ENCODE measurements around the gene LRRC4C.
"Not testable (repeated sequence)": the region's sequence is repeated elsewhere in the genome, so short reads cannot be mapped to it uniquely, and the experiment has no call there.

Gene LRRC4C

GRCh38 chr11:40542821-40543220 is 916.6 kb downstream of the LRRC4C start:
- TF ChIP-seq CTCF (conservative IDR thresholded peaks at IDR 0.05; ENCODE audit: low read length): no peak

GRCh38 chr11:40537734-40538133 is 921.7 kb downstream of the LRRC4C start:
- no peak overlapping the region for H3K4me3 ChIP-seq (ENCODE audit: low read length)
- no peak for DNase-seq (ENCODE audit: low read depth)
- TF ChIP-seq CTCF (conservative IDR thresholded peaks at IDR 0.05; ENCODE audit: low read length): no peak

More at GRCh38 chr11:40542821-40543220, 916.6 kb downstream of the LRRC4C start:
- no peak overlapping the region for H3K4me3 ChIP-seq (ENCODE audit: low read length)
- DNase-seq (ENCODE audit: low read depth): no peak

DNA sequence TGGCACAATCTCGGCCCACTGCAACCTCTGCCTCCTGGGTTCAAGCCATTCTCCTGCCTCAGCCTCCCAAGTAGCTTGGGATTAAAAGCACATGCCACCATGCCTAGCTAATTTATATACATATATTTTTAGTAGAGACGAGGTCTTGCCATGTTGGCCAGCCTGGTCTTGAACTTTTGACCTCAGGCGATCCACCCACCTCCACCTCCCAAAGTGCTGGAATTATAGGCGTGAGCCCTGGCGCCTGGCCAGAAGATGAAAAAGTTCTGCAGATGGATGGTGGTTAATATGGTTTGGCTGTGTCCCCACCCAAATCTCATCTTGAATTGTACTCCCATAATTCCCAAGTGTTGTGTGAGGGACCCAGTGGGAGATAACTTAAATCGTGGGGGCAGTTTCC is 937.4 kb downstream of the LRRC4C start:
- not testable (repeated sequence) for H3K4me3 ChIP-seq (ENCODE audit: low read length); DNase-seq (ENCODE audit: low read depth)

GRCh38 chr11:40517122-40517521 is 942.3 kb downstream of the LRRC4C start:
- no peak for TF ChIP-seq CTCF (conservative IDR thresholded peaks at IDR 0.05; ENCODE audit: low read length)

GRCh38 chr11:40514124-40514523 is 945.3 kb downstream of the LRRC4C start:
- no peak overlapping the region for H3K4me3 ChIP-seq (ENCODE audit: low read length)
- no peak for TF ChIP-seq CTCF (conservative IDR thresholded peaks at IDR 0.05; ENCODE audit: low read length)
- no peak for DNase-seq (ENCODE audit: low read depth)

More at GRCh38 chr11:40517122-40517521, 942.3 kb downstream of the LRRC4C start:
- no peak overlapping the region for H3K4me3 ChIP-seq (ENCODE audit: low read length)
- DNase-seq (ENCODE audit: low read depth): no peak

DNA sequence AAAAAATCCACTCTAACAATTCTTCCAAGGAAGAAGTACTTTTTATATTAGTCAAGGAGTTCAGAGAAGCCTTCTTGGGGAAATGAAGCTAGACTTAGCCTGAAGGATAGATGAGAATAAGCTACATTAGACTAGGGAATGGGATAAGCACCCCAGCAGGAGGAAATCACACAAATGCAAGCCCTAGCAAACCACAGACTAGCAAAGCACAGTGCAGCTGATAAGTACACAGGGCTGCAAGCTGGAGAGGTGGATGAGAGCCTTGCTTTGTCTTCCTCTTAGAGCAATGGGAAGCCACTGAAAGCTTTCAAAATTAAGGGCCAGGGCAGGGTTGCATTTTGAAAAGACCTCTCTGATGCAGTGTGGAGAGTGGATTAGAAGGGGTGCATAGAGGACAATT is 946.2 kb downstream of the LRRC4C start:
- H3K4me3 ChIP-seq (ENCODE audit: low read length): no peak overlapping the region
- TF ChIP-seq CTCF (conservative IDR thresholded peaks at IDR 0.05; ENCODE audit: low read length): no peak
- DNase-seq (ENCODE audit: low read depth): no peak

GRCh38 chr11:40508303-40508702 is 951.1 kb downstream of the LRRC4C start:
- no peak for DNase-seq (ENCODE audit: low read depth)
- TF ChIP-seq CTCF (conservative IDR thresholded peaks at IDR 0.05; ENCODE audit: low read length): no peak
- H3K4me3 ChIP-seq (ENCODE audit: low read length): no peak overlapping the region

GRCh38 chr11:40506226-40506625 is 953.2 kb downstream of the LRRC4C start:
- no peak overlapping the region for H3K4me3 ChIP-seq (ENCODE audit: low read length)
- no peak for TF ChIP-seq CTCF (conservative IDR thresholded peaks at IDR 0.05; ENCODE audit: low read length)
- DNase-seq (ENCODE audit: low read depth): no peak

Measured in AG10803 (cell line).